ENCODE results near the gene DCPS. TPM values are rescaled to one million over a fixed set of nuclear protein-coding genes. Genes with fewer than 3 reads are reported as not detected.

Gene DCPS
- total and polyA plus RNA-seq, 2 experiments from 2014 or later: 12.1 to 26.1 TPM

DNA sequence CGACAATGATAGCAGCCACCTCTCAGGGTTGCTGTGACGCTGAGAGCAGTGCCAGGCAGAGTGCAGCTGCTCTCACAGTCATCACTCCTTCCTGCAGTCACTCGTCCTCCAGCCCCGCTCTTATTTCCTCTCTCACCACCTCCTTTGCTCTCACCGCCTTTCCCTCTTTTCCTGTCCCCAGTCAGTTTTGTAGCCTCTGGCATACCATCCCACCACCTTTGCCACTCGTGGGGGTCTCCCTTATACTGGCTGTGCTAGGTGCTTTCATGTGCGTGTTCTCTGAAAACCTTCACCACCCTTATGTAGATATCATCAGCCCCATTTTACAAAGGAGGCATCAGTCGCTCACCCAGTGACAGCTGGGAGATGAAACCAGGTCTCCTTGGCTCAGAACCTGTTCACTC, 32.3 kb downstream of the DCPS start:
- no peak overlapping the region for H3K27ac ChIP-seq
- H3F3A ChIP-seq (ENCODE audit: insufficient read depth): peaks cover 12% of the 10 kb centered on the region; the same call in 1 of the 2 replicates
- no peak overlapping the region for H3K4me3 ChIP-seq
- no peaks in the 10 kb centered on the region for H3K9me3 ChIP-seq (ENCODE audit: low read depth)
- H3K79me2 ChIP-seq (ENCODE audit: insufficient read depth): no peaks in the 10 kb centered on the region
- no peaks in the 10 kb centered on the region for H4K20me1 ChIP-seq (ENCODE audit: insufficient read depth)
- WGBS, 2 experiments (ENCODE audit: low coverage in 1 of 2, low lambda C conversion rate in 2 of 2, missing lambda C conversion rate in 2 of 2): 97 to 98% methylated on average over 8 of the region's 8 CpGs
- H3K36me3 ChIP-seq (ENCODE audit: low read depth): no peaks in the 10 kb centered on the region
- in situ Hi-C loops (cut with MboI): no loop called here
- no peak overlapping the region for H3K4me2 ChIP-seq (ENCODE audit: unreplicated experiment)
- no peak for DNase-seq
- peaks cover 27% of the 10 kb centered on the region for H3K4me1 ChIP-seq (ENCODE audit: insufficient read depth)
- no peaks in the 10 kb centered on the region for H3K27me3 ChIP-seq (replicated peaks; ENCODE audit: insufficient read depth)
- H2AFZ ChIP-seq: no peak overlapping the region
- no peaks in the 10 kb centered on the region for H3K9me2 ChIP-seq (ENCODE audit: insufficient read depth)
- TF ChIP-seq EZH2 (IDR thresholded peaks at IDR 0.05; ENCODE audit: insufficient read depth, poor library complexity, severe bottlenecking): no peak
- no peak for TF ChIP-seq EZH2phosphoT487 (IDR thresholded peaks at IDR 0.05; ENCODE audit: insufficient read depth, low read depth)
- no peak overlapping the region for H3K9ac ChIP-seq

DNA sequence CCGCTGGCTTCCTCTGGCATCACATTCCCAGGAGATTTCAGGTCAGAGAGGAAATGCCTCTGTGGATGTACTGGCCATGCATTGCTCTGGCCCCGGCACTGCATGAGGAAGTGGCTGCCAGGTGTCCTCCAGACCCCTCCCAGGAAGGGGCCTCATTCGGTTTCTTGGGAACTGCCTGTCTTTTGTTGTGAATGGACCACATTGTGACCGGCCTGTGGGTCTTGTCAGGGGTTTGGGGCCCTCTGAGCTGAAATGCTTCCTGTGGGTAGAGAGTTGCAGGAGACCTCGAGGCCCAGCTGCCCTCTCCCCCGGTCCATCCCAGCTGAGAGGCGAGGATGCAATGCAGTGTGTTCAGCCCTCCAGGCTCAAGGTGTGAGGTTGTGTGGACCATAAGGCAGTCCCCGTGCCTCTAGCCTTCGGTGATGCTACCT, 32.8 kb downstream of the DCPS start:
- no peaks in the 10 kb centered on the region for H3K79me2 ChIP-seq (ENCODE audit: insufficient read depth)
- peaks cover 31% of the 10 kb centered on the region for H3K4me1 ChIP-seq (ENCODE audit: insufficient read depth)
- no peaks in the 10 kb centered on the region for H3K36me3 ChIP-seq (ENCODE audit: low read depth)
- in situ Hi-C loops (cut with MboI): no loop called here
- no peaks in the 10 kb centered on the region for H3K27me3 ChIP-seq (replicated peaks; ENCODE audit: insufficient read depth)
- H3K9me3 ChIP-seq (ENCODE audit: low read depth): no peaks in the 10 kb centered on the region
- no peak overlapping the region for H2AFZ ChIP-seq
- DNase-seq: no peak
- WGBS, 2 experiments (ENCODE audit: low coverage in 1 of 2, low lambda C conversion rate in 2 of 2, missing lambda C conversion rate in 2 of 2): 88 to 90% methylated on average over 9 of the region's 9 CpGs
- no peak overlapping the region for H3K27ac ChIP-seq
- no peak overlapping the region for H3K4me2 ChIP-seq (ENCODE audit: unreplicated experiment)
- no peak for TF ChIP-seq EZH2 (IDR thresholded peaks at IDR 0.05; ENCODE audit: insufficient read depth, poor library complexity, severe bottlenecking)
- no peak for TF ChIP-seq EZH2phosphoT487 (IDR thresholded peaks at IDR 0.05; ENCODE audit: insufficient read depth, low read depth)
- no peak overlapping the region for H3K9ac ChIP-seq
- H3K9me2 ChIP-seq (ENCODE audit: insufficient read depth): no peaks in the 10 kb centered on the region
- H4K20me1 ChIP-seq (ENCODE audit: insufficient read depth): no peaks in the 10 kb centered on the region
- H3K4me3 ChIP-seq: no peak overlapping the region
- H3F3A ChIP-seq (ENCODE audit: insufficient read depth): peaks cover 18% of the 10 kb centered on the region

DNA sequence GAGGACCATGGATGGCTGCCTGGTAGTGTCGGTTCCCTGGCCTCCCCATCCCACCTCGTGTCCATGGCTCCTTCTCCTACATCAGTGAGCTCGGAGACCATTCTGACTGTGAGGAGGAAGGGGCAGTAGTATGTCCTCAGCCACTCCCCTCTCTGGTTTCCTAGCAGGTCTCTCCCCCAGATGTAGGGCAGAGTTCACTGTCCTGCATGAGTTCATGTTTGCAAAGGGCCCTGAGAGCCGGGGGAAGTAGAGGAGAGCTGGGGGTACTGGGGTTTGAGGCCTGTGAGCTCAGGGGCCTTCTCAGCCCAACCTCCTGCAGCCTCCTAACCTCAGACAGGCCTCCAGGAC, 33.2 kb downstream of the DCPS start:
- in situ Hi-C loops (cut with MboI): no loop called here
- no peaks in the 10 kb centered on the region for H3K27me3 ChIP-seq (replicated peaks; ENCODE audit: insufficient read depth)
- H3K9me3 ChIP-seq (ENCODE audit: low read depth): no peaks in the 10 kb centered on the region
- no peak overlapping the region for H3K27ac ChIP-seq
- H3K9ac ChIP-seq: no peak overlapping the region
- no peaks in the 10 kb centered on the region for H3K36me3 ChIP-seq (ENCODE audit: low read depth)
- no peaks in the 10 kb centered on the region for H3K9me2 ChIP-seq (ENCODE audit: insufficient read depth)
- no peak overlapping the region for H2AFZ ChIP-seq
- 78 to 82% methylated on average over 4 of the region's 4 CpGs for WGBS, 2 experiments (ENCODE audit: low coverage in 1 of 2, low lambda C conversion rate in 2 of 2, missing lambda C conversion rate in 2 of 2)
- no peaks in the 10 kb centered on the region for H4K20me1 ChIP-seq (ENCODE audit: insufficient read depth)
- no peak for DNase-seq
- no peaks in the 10 kb centered on the region for H3K79me2 ChIP-seq (ENCODE audit: insufficient read depth)
- peaks cover 22% of the 10 kb centered on the region for H3F3A ChIP-seq (ENCODE audit: insufficient read depth)
- no peak overlapping the region for H3K4me3 ChIP-seq
- peaks cover 31% of the 10 kb centered on the region for H3K4me1 ChIP-seq (ENCODE audit: insufficient read depth)
- no peak for TF ChIP-seq EZH2 (IDR thresholded peaks at IDR 0.05; ENCODE audit: insufficient read depth, poor library complexity, severe bottlenecking)
- no peak for TF ChIP-seq EZH2phosphoT487 (IDR thresholded peaks at IDR 0.05; ENCODE audit: insufficient read depth, low read depth)
- no peak overlapping the region for H3K4me2 ChIP-seq (ENCODE audit: unreplicated experiment)

DNA sequence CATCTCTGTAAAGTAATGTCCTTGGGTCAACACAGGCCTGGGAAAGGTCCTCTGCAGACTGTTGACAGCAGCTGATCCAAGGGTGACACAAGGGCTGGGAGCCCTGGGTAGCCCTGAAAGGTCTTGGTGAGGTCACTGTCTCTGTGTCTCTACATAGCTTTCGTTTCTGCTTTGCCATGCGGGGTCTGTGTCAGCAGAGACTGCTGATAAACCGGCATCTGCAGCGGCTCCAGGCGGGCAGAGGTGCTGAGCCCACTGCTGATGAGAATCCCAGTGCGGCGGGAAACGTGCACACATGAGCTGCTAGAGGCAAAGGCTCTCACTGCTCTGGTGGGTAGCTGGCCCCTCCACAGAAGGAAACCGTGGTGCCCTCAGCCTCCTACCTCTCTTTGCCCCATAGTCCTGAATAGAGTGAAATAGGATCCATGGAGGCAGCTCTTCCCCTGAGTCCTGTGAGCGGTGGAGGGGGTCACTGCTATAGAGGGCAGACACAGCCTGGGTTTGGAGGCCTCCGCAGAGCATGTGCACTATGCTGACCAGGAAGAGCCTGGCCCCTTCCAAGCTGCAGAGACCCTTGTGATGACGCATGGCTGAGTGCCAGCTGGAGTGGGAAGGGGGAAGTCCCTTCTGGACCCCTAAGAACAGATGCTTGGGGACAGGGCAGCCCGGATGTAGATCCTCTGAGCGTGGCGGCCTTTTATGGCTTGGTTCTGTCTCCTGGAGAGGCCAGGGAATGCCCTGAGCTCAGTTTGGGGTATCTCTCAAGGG, 33.8 kb downstream of the DCPS start:
- Histone ChIP-seq H3K4me3 (no peak overlapping the region), H3K36me3 (ENCODE audit: low read depth) (no peaks in the 10 kb centered on the region), H3K9me2 (ENCODE audit: insufficient read depth) (no peaks in the 10 kb centered on the region), H3K9ac (no peak overlapping the region), H4K20me1 (ENCODE audit: insufficient read depth) (no peaks in the 10 kb centered on the region), H3K27me3 (replicated peaks; ENCODE audit: insufficient read depth) (no peaks in the 10 kb centered on the region), H3K79me2 (ENCODE audit: insufficient read depth) (no peaks in the 10 kb centered on the region), H3K4me2 (ENCODE audit: unreplicated experiment) (no peak overlapping the region), H3K4me1 (ENCODE audit: insufficient read depth) (peaks cover 31% of the 10 kb centered on the region), H2AFZ (no peak overlapping the region), H3K27ac (no peak overlapping the region), H3K9me3 (ENCODE audit: low read depth) (no peaks in the 10 kb centered on the region), H3F3A (ENCODE audit: insufficient read depth) (peaks cover 19% of the 10 kb centered on the region)
- TF ChIP-seq EZH2 (IDR thresholded peaks at IDR 0.05; ENCODE audit: insufficient read depth, poor library complexity, severe bottlenecking) (no peak), EZH2phosphoT487 (IDR thresholded peaks at IDR 0.05; ENCODE audit: insufficient read depth, low read depth) (no peak)
- in situ Hi-C loops (cut with MboI): no loop called here
- DNase-seq: no peak
- 95 to 97% methylated on average over 15 of the region's 15 CpGs for WGBS, 2 experiments (ENCODE audit: low coverage in 1 of 2, low lambda C conversion rate in 2 of 2, missing lambda C conversion rate in 2 of 2)
